Hepatocyte (in vitro differentiated cells): ENCODE data around the gene WNT6. TPM values are rescaled to one million over a fixed set of nuclear protein-coding genes. Genes with fewer than 3 reads are reported as not detected.

Experiments
- DNase-seq: peaks from one replicate; pipeline ENCODE4 v3.0.0-alpha.2; 2016; ENCODE audit warnings: low spot score
- H2AFZ ChIP-seq: fragments of 200-600 bp; sonication (generic); 2 replicates; pipeline ENCODE4 v1.6.0; 2016; ENCODE audit warnings: antibody characterized with exemption, mild to moderate bottlenecking
- H3K27ac ChIP-seq: fragments of 200-600 bp; sonication (generic); 2 replicates; pipeline ENCODE4 v1.5.1; 2016; ENCODE audit warnings: mild to moderate bottlenecking
- H3K27me3 ChIP-seq: fragments of 200-600 bp; sonication (generic); 2 replicates; pipeline ENCODE4 v1.6.1; 2016
- H3K36me3 ChIP-seq: fragments of 200-600 bp; sonication (generic); replicated peaks from 2 replicates; pipeline ENCODE4 v1.5.1; 2016; ENCODE audit warnings: low read depth; ENCODE audit not compliant: insufficient read depth
- H3K4me1 ChIP-seq: fragments of 200-600 bp; sonication (generic); 2 replicates; pipeline ENCODE4 v1.5.1; 2016; ENCODE audit warnings: mild to moderate bottlenecking, moderate library complexity; ENCODE audit not compliant: insufficient read depth
- H3K4me2 ChIP-seq: fragments of 200-600 bp; sonication (generic); 2 replicates; pipeline ENCODE4 v1.6.0; 2016
- H3K4me3 ChIP-seq: fragments of 200-600 bp; sonication (generic); 2 replicates; pipeline ENCODE4 v1.5.1; 2016; ENCODE audit warnings: mild to moderate bottlenecking
- H3K79me2 ChIP-seq: fragments of 200-600 bp; sonication (generic); 2 replicates; pipeline ENCODE4 v1.6.0; 2017; ENCODE audit warnings: mild to moderate bottlenecking
- H3K9me2 ChIP-seq: fragments of 200-600 bp; sonication (generic); replicated peaks from 2 replicates; pipeline ENCODE4 v1.6.0; 2017; ENCODE audit warnings: mild to moderate bottlenecking; ENCODE audit not compliant: insufficient read depth
- H3K9me3 ChIP-seq: fragments of 200-600 bp; sonication (generic); 2 replicates; pipeline ENCODE4 v1.5.1; 2016; ENCODE audit warnings: low read depth, mild to moderate bottlenecking
- H4K20me1 ChIP-seq: fragments of 200-600 bp; sonication (generic); 2 replicates; pipeline ENCODE4 v1.6.0; 2016; ENCODE audit warnings: mild to moderate bottlenecking; ENCODE audit not compliant: insufficient read depth, poor library complexity, severe bottlenecking
- EZH2 ChIP-seq: fragments of 200-600 bp; sonication (generic); IDR thresholded peaks from 2 replicates; pipeline ENCODE4 v1.6.1; 2016; ENCODE audit warnings: antibody characterized with exemption, mild to moderate bottlenecking, borderline replicate concordance
- EZH2phosphoT487 ChIP-seq: fragments of 200-600 bp; sonication (generic); IDR thresholded peaks from one replicate; pipeline ENCODE4 v1.6.1; 2018; ENCODE audit warnings: antibody characterized with exemption, mild to moderate bottlenecking, low read depth, moderate library complexity; ENCODE audit not compliant: unreplicated experiment, severe bottlenecking
- WGBS: methylation state at CpG from one replicate; pipeline ENCODE4 v1.1.6; 2016; ENCODE audit warnings: low lambda C conversion rate; ENCODE audit errors: missing lambda C conversion rate; 5-methylcytosine and 5-hydroxymethylcytosine counted together
- polyA plus RNA-seq: library from polyadenylated mRNA; unstranded; fragments of >200 nt; fragmentation: Nextera tagmentation; extraction: Ambion mirVana; gene quantifications from 2 replicates; pipeline ENCODE4 v1.2.1, GENCODE V29; 2016
- total RNA-seq: library from RNA; depleted of rRNA; stranded (reverse); fragments of >200 nt; gene quantifications from 2 replicates; pipeline ENCODE4 v1.2.3, GENCODE V29; 2014
- TF ChIP-seq, protein P1 (sequence below): fragments of 200-600 bp; sonication (generic); IDR thresholded peaks from 2 replicates; pipeline ENCODE4 v1.5.1; 2016; ENCODE audit warnings: antibody characterized with exemption, mild to moderate bottlenecking; ENCODE audit not compliant: poor library complexity

The WNT6 gene
- total and polyA plus RNA-seq, 2 experiments from 2014 or later = 7.1 to 22.8 TPM

DNA sequence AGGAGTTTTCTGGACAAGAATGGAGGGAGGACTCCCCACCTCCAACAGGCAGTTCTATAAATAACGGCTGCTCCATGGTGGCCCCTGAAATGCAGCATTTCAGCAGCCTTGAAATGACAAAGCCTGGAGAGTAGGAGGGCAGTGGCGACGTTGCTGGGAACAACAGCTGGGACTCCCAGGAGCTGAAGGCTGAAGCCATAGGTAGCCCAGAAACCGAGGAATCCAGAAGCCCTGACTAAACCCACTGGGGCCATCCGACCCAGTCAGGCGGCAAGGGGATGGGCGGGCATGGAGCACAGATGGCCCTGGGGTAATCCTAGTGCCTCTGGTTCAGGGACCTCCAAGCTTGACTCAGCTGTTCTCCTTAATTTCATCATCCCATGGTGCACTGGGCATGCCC, 37.0 kb upstream of the WNT6 start:
- DNase-seq = no peak
- Histone ChIP-seq H3K4me3 (no peak overlapping the region), H3K27ac (no peak overlapping the region), H3K4me2 (no peak overlapping the region), H3K9me3 (no peaks in the 10 kb centered on the region), H3K79me2 (no peaks in the 10 kb centered on the region), H3K4me1 (no peaks in the 10 kb centered on the region), H3K36me3 (no peaks in the 10 kb centered on the region), H3K9me2 (no peaks in the 10 kb centered on the region), H4K20me1 (no peaks in the 10 kb centered on the region), H2AFZ (no peak overlapping the region), H3K27me3 (no peaks in the 10 kb centered on the region)
- 93% methylated on average over 7 of the region's 7 CpGs for WGBS
- no peak for TF ChIP-seq EZH2phosphoT487

DNA sequence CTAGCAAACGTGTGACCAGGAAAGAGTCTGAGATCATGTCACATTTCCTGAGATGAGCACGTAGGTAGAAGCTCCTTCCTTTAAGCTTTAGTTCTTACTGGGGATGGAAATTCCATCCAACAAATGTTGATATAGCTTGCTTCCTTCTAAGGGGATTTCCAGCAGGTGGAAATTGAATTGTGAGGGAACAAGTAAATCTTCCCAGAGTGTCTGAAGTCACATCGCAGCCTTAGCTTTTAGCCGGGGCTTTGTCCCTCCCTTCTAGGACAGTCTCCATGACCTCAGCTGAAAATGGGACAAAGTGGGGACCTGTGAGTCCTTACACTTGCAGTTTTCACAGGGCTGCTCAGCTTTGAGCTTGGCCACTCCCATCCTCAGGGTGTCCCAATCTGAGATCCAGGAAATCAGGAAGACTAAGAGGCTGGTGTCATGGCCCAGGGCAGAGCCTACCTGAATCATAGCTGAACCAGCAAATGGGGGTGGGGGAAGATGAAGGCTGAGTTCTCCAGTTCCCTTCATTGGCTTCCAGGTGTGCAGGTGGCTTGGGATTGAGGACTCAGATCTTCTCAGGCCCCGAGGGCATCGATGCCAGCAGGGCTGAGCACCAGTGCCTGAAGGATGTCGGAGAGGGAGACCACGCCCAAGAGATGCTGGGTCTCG, 36.3 kb upstream of the WNT6 start:
- H3K27me3 ChIP-seq = no peaks in the 10 kb centered on the region
- TF ChIP-seq EZH2phosphoT487 (no peak), EZH2 (no peak)
- TF ChIP-seq, protein P1, sequence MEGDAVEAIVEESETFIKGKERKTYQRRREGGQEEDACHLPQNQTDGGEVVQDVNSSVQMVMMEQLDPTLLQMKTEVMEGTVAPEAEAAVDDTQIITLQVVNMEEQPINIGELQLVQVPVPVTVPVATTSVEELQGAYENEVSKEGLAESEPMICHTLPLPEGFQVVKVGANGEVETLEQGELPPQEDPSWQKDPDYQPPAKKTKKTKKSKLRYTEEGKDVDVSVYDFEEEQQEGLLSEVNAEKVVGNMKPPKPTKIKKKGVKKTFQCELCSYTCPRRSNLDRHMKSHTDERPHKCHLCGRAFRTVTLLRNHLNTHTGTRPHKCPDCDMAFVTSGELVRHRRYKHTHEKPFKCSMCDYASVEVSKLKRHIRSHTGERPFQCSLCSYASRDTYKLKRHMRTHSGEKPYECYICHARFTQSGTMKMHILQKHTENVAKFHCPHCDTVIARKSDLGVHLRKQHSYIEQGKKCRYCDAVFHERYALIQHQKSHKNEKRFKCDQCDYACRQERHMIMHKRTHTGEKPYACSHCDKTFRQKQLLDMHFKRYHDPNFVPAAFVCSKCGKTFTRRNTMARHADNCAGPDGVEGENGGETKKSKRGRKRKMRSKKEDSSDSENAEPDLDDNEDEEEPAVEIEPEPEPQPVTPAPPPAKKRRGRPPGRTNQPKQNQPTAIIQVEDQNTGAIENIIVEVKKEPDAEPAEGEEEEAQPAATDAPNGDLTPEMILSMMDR = no peak
- H3K9me3 ChIP-seq = no peaks in the 10 kb centered on the region
- no peaks in the 10 kb centered on the region for H4K20me1 ChIP-seq
- no peak for DNase-seq
- H3K4me1 ChIP-seq = no peaks in the 10 kb centered on the region
- H3K4me2 ChIP-seq = no peak overlapping the region
- H3K79me2 ChIP-seq = no peaks in the 10 kb centered on the region
- no peaks in the 10 kb centered on the region for H3K36me3 ChIP-seq
- no peaks in the 10 kb centered on the region for H3K9me2 ChIP-seq
- 91% methylated on average over 9 of the region's 9 CpGs for WGBS
- H3K27ac ChIP-seq = no peak overlapping the region
- no peak overlapping the region for H2AFZ ChIP-seq
- no peak overlapping the region for H3K4me3 ChIP-seq

DNA sequence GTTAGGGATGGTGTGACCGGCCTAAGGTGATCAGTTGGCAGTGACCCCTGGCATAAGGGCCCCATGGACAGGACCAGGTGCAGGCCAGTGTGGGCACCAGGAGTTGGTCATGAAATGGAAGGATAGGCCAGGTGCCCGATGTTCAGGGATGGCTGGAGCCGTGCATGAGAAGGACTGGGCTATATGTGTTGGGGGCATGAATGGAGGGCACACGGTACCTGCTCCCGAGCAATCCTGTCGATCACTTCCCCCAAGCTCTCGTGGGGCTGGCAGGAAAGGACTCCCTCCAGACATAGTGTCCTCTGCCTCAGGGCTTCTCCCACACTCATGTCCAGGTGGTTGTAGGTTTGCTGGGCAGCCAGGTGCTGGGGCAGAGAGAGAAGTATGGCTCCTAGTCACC, 35.6 kb upstream of the WNT6 start:
- TF ChIP-seq, protein P1 = no peak
- TF ChIP-seq EZH2phosphoT487 = no peak
- Histone ChIP-seq H3K4me3 (no peak overlapping the region), H3K27me3 (no peaks in the 10 kb centered on the region), H3K4me2 (no peak overlapping the region), H3K9me2 (no peaks in the 10 kb centered on the region), H3K9me3 (no peaks in the 10 kb centered on the region), H3K36me3 (no peaks in the 10 kb centered on the region), H3K79me2 (no peaks in the 10 kb centered on the region), H2AFZ (no peak overlapping the region), H4K20me1 (no peaks in the 10 kb centered on the region), H3K4me1 (no peaks in the 10 kb centered on the region), H3K27ac (no peak overlapping the region)
- DNase-seq = no peak
- WGBS = 89% methylated on average over 7 of the region's 7 CpGs

DNA sequence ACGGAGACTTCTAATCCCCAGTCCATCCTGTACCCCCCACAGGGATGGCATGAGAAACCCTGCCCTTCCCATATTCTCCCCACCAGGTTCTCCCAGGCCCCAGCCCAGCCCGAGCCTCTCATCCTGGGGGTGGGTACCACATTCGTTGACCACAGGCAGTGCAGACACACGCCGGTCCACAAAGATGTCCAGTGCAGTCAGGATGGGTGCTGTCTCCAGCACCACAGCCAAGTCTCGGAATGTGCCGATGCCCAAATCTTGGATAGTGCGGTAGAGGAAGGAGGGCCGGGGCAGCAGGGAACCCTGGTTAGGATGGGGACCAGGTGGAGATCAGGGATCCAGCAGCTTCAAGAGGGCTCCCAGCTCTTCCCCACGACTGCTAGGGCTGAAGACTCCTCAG, 32.8 kb upstream of the WNT6 start:
- Histone ChIP-seq H3K27ac (no peak overlapping the region), H3K27me3 (no peaks in the 10 kb centered on the region), H3K9me3 (no peaks in the 10 kb centered on the region), H3K4me3 (no peak overlapping the region), H3K9me2 (no peaks in the 10 kb centered on the region), H4K20me1 (no peaks in the 10 kb centered on the region), H3K4me2 (no peak overlapping the region), H3K79me2 (no peaks in the 10 kb centered on the region), H3K36me3 (no peaks in the 10 kb centered on the region), H2AFZ (no peak overlapping the region), H3K4me1 (no peaks in the 10 kb centered on the region)
- DNase-seq = no peak
- TF ChIP-seq EZH2 (no peak), EZH2phosphoT487 (no peak)
- TF ChIP-seq, protein P1 = no peak
- 91% methylated on average over 10 of the region's 10 CpGs for WGBS
